ENCODE results near the gene LIPT1.
"Not testable (repeated sequence)": the region's sequence is repeated elsewhere in the genome, so short reads cannot be mapped to it uniquely, and the experiment has no call there.

The LIPT1 gene

GRCh38 chr2:99127981-99128380, 26.8 kb upstream of the LIPT1 start:
- peaks cover 0 to 85% (median 56%) of the 10 kb centered on the region in 3 donors for H3K9me3 ChIP-seq
- DNase-seq = no peak
- intact Hi-C loops (cut with DNase I; ENCODE audit: low total_unique reads) = no loop called here
- no peak overlapping the region for H3K4me3 ChIP-seq
- no peak for TF ChIP-seq CTCF (IDR thresholded peaks at IDR 0.05)
- no peaks in the 10 kb centered on the region for H3K4me1 ChIP-seq
- no peak overlapping the region for H3K27ac ChIP-seq
- H3K27me3 ChIP-seq = no peaks in the 10 kb centered on the region
- peaks cover 8 to 20% (median 16%) of the 10 kb centered on the region in 3 donors for H3K36me3 ChIP-seq

- H3K4me1 ChIP-seq; H3K27me3 ChIP-seq; H3K36me3 ChIP-seq; H3K4me3 ChIP-seq; intact Hi-C loops (cut with DNase I; ENCODE audit: low total_unique reads); DNase-seq; H3K27ac ChIP-seq: not testable (repeated sequence)
- H3K9me3 ChIP-seq = peaks cover 0 to 42% (median 14%) of the 10 kb centered on the region in 3 donors
These were observed 19.7 kb upstream of the LIPT1 start for GRCh38 chr2:99135044-99135556.

GRCh38 chr2:99139003-99139402, 15.8 kb upstream of the LIPT1 start:
- no peak overlapping the region for H3K4me3 ChIP-seq
- H3K9me3 ChIP-seq = peaks cover 0 to 3% (median 0%) of the 10 kb centered on the region in 3 donors
- no peaks in the 10 kb centered on the region for H3K36me3 ChIP-seq
- intact Hi-C loops (cut with DNase I; ENCODE audit: low total_unique reads) = no loop called here
- H3K27ac ChIP-seq = no peak overlapping the region
- TF ChIP-seq CTCF (IDR thresholded peaks at IDR 0.05) = no peak
- peaks cover 0 to 7% (median 4%) of the 10 kb centered on the region in 4 donors for H3K4me1 ChIP-seq
- no peak for DNase-seq
- no peaks in the 10 kb centered on the region for H3K27me3 ChIP-seq

GRCh38 chr2:99140056-99140859, 14.5 kb upstream of the LIPT1 start:
- no peak for TF ChIP-seq CTCF (IDR thresholded peaks at IDR 0.05)
- Histone ChIP-seq H3K27ac (peak overlapping the region; percentile 71 to 84), H3K9me3 (no peaks in the 10 kb centered on the region), H3K27me3 (no peaks in the 10 kb centered on the region), H3K4me1 (peaks cover 0 to 7% (median 4%) of the 10 kb centered on the region in 4 donors), H3K36me3 (no peaks in the 10 kb centered on the region), H3K4me3 (peak overlapping the region; percentile 64 to 91)
- no peak for DNase-seq
- intact Hi-C loops (cut with DNase I; ENCODE audit: low total_unique reads) = loop anchor here (5.0 kb wide), 1 partner anchor 42 kb away; the partner anchor contains the start of genes MITD1 and MRPL30

GRCh38 chr2:99140860-99141109, 14.0 kb upstream of the LIPT1 start:
- Histone ChIP-seq H3K9me3 (no peaks in the 10 kb centered on the region), H3K27me3 (no peaks in the 10 kb centered on the region), H3K36me3 (no peaks in the 10 kb centered on the region), H3K27ac (peak overlapping the region; percentile 71 to 84), H3K4me3 (peak overlapping the region; percentile 64 to 91), H3K4me1 (peaks cover 0 to 7% (median 4%) of the 10 kb centered on the region in 4 donors)
- no peak for TF ChIP-seq CTCF (IDR thresholded peaks at IDR 0.05)
- DNase-seq = no peak
- intact Hi-C loops (cut with DNase I; ENCODE audit: low total_unique reads) = loop anchor here (5.0 kb wide), 1 partner anchor 42 kb away; the partner anchor contains the start of genes MITD1 and MRPL30
